GM20000 (cell line): ENCODE measurements around the gene USP25.

Experiments used
- DNase-seq: peaks from one replicate; pipeline ENCODE4 v3.0.0; 2012; ENCODE audit warnings: low spot score
- CTCF ChIP-seq: IDR thresholded peaks from 2 replicates; pipeline ENCODE4 v1.5.1; 2012; ENCODE audit warnings: mild to moderate bottlenecking, control low read depth; ENCODE audit errors: extremely low read depth, missing control alignments

USP25 gene

GRCh38 chr21:15826147-15826780, 96.5 kb downstream of the USP25 start:
- no peak for TF ChIP-seq CTCF
- peak; percentile 23 for DNase-seq

DNA sequence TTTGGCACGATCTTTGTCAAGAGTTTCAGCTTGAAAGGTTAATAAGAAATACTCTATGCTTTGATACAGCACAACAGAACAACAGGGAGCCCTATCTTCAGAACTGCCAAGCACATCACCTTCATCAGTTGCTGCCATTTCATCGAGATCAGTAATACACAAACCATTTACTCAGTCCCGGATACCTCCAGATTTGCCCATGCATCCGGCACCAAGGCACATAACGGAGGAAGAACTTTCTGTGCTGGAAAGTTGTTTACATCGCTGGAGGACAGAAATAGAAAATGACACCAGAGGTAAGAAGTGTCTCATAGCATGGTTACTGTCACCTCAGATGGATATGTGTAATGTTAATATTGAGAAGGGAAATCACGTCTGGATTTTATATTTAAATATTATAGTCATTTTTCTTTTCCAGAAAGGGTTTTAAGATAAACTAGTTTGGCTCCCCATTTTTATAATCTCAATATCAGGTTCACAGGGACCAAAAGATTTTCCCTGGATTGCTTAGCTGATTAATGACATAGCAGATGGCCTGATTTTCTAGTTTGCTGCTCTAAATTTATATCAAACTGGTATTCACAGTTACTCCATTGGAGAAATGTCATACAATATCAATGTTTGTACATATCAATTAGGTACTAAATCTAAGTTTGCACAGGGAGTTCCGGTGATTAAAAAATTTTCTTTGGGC, 97.3 kb downstream of the USP25 start:
- TF ChIP-seq CTCF: no peak
- no peak for DNase-seq

- DNase-seq: no peak
- TF ChIP-seq CTCF: no peak
These were observed 101.7 kb downstream of the USP25 start for GRCh38 chr21:15831497-15831896.

GRCh38 chr21:15837645-15838044, 107.9 kb downstream of the USP25 start:
- DNase-seq: no peak
- TF ChIP-seq CTCF: no peak

GRCh38 chr21:15839026-15839425, 109.2 kb downstream of the USP25 start:
- DNase-seq: no peak
- no peak for TF ChIP-seq CTCF

DNA sequence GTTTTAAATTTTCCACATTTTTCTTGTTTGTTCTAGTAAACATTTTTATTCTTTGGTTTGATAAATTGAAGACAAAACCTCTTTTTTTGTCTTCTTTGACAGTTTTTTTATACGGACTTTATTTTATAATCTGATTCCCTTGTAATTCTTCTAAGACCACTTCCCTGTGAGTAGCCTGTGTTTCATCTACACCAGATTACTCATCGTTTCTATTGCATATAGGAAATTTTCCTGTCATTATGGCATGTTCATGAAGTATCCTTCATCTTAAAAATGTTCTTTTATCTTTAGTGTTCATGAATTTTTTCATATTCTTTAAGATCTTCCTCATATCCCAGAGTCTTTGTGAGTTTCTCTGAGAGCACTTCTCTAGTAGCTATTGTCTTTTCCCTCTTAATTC, 109.8 kb downstream of the USP25 start:
- DNase-seq: no peak
- TF ChIP-seq CTCF: no peak

- no peak for DNase-seq
These were observed 110.6 kb downstream of the USP25 start for GRCh38 chr21:15840406-15840805.

More at GRCh38 chr21:15840406-15840805, 110.6 kb downstream of the USP25 start:
- no peak for TF ChIP-seq CTCF
